Measurements from ENCODE around the gene ARFGEF3. TPM values are rescaled to one million over a fixed set of nuclear protein-coding genes. Genes with fewer than 3 reads are reported as not detected.

ARFGEF3 gene
- total RNA-seq, 1 donor from 2014 or later, result 2.0 TPM

GRCh38 chr6:138230759-138231380 lies 69.1 kb downstream of the ARFGEF3 start:
- TF ChIP-seq CTCF (IDR thresholded peaks at IDR 0.05; ENCODE audit: borderline replicate concordance), result no peak
- Histone ChIP-seq H3K9me3 (replicated peaks) (no peaks in the 10 kb centered on the region), H3K27ac (replicated peaks) (no peak overlapping the region), H3K4me3 (no peak overlapping the region), H3K27me3 (ENCODE audit: low read depth) (no peaks in the 10 kb centered on the region), H3K4me1 (no peaks in the 10 kb centered on the region), H3K36me3 (no peaks in the 10 kb centered on the region)
- intact Hi-C loops (cut with micrococcal nuclease), result no loop called here
- DNase-seq, result no peak

DNA sequence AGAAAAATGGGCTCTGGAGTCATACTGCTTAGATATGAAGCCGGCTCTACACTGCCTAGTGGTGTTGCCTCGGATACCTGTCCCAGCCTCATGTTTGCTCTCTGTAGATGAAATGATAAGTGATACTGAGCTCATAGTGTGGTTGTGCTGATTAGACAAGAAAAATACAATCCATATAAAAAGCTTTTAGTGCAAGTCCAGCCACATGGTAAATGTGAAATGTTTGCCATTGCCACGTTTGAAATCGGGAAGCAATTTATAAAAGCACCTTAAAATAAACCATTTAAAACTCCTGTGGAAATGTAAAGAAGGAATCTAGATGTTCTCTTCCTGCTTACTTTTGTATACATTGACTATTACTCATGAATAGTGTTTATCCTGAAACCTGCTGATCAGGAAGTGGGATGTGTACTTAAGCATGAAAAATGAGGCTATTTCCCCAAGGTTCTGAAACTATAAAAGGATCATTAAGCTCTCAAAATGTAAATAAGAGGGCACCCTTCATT lies 69.7 kb downstream of the ARFGEF3 start:
- Histone ChIP-seq H3K36me3 (no peaks in the 10 kb centered on the region), H3K4me3 (no peak overlapping the region), H3K27ac (replicated peaks) (no peak overlapping the region), H3K4me1 (no peaks in the 10 kb centered on the region), H3K9me3 (replicated peaks) (no peaks in the 10 kb centered on the region), H3K27me3 (ENCODE audit: low read depth) (no peaks in the 10 kb centered on the region)
- intact Hi-C loops (cut with micrococcal nuclease), result no loop called here
- DNase-seq, result no peak
- no peak for TF ChIP-seq CTCF (IDR thresholded peaks at IDR 0.05; ENCODE audit: borderline replicate concordance)

DNA sequence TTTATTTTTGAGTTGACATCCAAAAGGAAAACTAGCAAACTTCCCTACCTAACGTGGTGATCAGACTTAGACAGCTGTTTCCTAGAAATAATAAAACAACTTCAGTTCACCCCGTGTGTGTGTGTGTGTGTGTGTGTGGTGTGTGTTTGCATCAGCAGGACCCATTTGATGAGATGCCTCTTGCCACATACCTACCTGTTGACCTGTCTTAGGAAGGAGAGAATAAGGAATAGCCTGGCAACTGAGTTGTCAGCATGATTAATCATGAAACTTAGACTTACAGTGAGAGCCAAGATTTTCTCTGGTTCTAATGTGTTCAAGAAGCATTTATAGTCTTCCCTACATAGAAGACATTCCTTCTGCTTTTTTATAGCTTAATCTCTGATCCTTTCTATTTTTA lies 72.6 kb downstream of the ARFGEF3 start:
- Histone ChIP-seq H3K27me3 (ENCODE audit: low read depth) (no peaks in the 10 kb centered on the region), H3K9me3 (replicated peaks) (no peaks in the 10 kb centered on the region), H3K4me3 (no peak overlapping the region), H3K36me3 (no peaks in the 10 kb centered on the region), H3K4me1 (no peaks in the 10 kb centered on the region), H3K27ac (replicated peaks) (no peak overlapping the region)
- intact Hi-C loops (cut with micrococcal nuclease), result no loop called here
- no peak for DNase-seq
- TF ChIP-seq CTCF (IDR thresholded peaks at IDR 0.05; ENCODE audit: borderline replicate concordance), result no peak

- no peaks in the 10 kb centered on the region for H3K9me3 ChIP-seq (replicated peaks)
- H3K36me3 ChIP-seq, result no peaks in the 10 kb centered on the region
- no peak for TF ChIP-seq CTCF (IDR thresholded peaks at IDR 0.05; ENCODE audit: borderline replicate concordance)
- no peak overlapping the region for H3K4me3 ChIP-seq
- intact Hi-C loops (cut with micrococcal nuclease), result no loop called here
- no peaks in the 10 kb centered on the region for H3K4me1 ChIP-seq
- H3K27me3 ChIP-seq (ENCODE audit: low read depth), result no peaks in the 10 kb centered on the region
- H3K27ac ChIP-seq (replicated peaks), result no peak overlapping the region
- no peak for DNase-seq
These were observed 73.5 kb downstream of the ARFGEF3 start for GRCh38 chr6:138235205-138235604.

DNA sequence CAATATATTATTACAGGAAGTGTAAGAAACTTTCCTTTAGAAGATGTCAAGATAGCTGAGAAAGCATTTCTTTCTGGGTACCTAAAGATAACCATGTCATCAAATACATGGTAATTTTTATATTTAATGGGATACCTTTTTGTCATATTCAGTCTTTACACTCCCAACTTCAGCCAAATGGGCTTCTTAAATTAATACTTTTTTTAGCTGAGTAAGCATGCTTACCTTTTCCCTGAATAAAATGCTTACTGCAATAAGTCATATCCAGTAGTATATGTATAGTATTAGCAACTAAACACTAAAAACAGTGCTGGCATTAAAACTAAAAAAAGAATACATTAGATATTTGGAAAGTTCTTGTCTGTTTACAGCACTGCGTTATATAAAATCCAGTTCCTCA lies 74.0 kb downstream of the ARFGEF3 start:
- Histone ChIP-seq H3K9me3 (replicated peaks) (no peaks in the 10 kb centered on the region), H3K27me3 (ENCODE audit: low read depth) (no peaks in the 10 kb centered on the region), H3K4me1 (no peaks in the 10 kb centered on the region), H3K27ac (replicated peaks) (no peak overlapping the region), H3K36me3 (no peaks in the 10 kb centered on the region), H3K4me3 (no peak overlapping the region)
- intact Hi-C loops (cut with micrococcal nuclease), result no loop called here
- no peak for DNase-seq
- TF ChIP-seq CTCF (IDR thresholded peaks at IDR 0.05; ENCODE audit: borderline replicate concordance), result no peak

All from left ventricle myocardium inferior (tissue), 1 donor.